ENCODE data around the gene CDH4. TPM values are rescaled to one million over a fixed set of nuclear protein-coding genes. Genes with fewer than 3 reads are reported as not detected.
A peak's percentile ranks its signal among the peaks of the same experiment; 100 is the strongest.

The CDH4 gene
- total and polyA plus RNA-seq, 2 of the 13 experiments (the other 11 are each of a cell fraction or from before 2014, with no cell fraction given), result not detected

DNA sequence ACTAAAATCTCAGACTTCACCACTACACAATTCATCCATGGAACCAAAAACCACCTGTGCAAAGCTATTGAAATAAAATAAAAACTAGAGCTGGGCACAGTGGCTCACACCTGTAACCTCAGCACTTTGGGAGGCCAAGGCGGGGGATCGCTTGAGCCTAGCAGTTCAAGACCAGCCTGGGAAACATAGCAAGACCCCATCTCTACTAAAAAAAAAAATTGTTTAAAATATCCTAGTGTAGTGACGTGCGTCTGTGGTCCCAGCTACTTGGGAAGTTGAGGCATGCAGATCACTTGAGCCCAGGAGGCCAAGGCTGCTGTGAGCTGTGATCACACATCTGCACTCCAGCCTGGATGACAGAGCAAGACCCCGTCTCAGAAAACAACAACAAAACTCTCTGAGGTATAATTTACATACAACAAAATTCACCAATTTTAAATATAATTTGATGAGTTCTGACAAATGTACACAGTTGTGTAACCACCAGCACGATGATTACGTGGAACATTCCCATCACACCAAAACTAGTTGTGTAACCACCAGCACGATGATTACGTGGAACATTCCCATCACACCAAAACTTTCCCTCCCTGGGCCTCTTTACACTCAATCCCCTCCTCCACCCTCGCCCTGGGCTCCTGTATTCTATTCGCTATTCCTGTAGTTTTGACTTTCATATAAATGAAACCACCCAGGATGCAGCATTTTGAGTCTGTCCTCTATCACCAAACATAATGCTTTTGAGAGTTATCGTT, 706.1 kb downstream of the CDH4 start (continued):
- TF ChIP-seq, protein P1, sequence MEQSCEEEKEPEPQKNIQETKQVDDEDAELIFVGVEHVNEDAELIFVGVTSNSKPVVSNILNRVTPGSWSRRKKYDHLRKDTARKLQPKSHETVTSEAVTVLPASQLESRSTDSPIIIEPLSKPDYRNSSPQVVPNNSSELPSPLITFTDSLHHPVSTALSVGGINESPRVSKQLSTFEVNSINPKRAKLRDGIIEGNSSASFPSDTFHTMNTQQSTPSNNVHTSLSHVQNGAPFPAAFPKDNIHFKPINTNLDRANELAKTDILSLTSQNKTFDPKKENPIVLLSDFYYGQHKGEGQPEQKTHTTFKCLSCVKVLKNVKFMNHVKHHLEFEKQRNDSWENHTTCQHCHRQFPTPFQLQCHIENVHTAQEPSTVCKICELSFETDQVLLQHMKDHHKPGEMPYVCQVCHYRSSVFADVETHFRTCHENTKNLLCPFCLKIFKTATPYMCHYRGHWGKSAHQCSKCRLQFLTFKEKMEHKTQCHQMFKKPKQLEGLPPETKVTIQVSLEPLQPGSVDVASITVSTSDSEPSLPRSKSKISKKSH (CRISPR knock-in tag; IDR thresholded peaks at IDR 0.05; ENCODE audit: borderline replicate concordance), result no peak
- TF ChIP-seq HNRNPH1 (optimal IDR thresholded peaks at IDR 0.05; ENCODE audit: low read depth, low read length) (no peak), ZNF33A (CRISPR knock-in tag; IDR thresholded peaks at IDR 0.05; ENCODE audit: borderline replicate concordance) (no peak), FOXP1 (IDR thresholded peaks at IDR 0.05) (no peak), FOXP1 (CRISPR knock-in tag; IDR thresholded peaks at IDR 0.05) (no peak), TCF12 (IDR thresholded peaks at IDR 0.05) (no peak), TCF12 (CRISPR knock-in tag; IDR thresholded peaks at IDR 0.05) (no peak)
- TF ChIP-seq, protein P2, sequence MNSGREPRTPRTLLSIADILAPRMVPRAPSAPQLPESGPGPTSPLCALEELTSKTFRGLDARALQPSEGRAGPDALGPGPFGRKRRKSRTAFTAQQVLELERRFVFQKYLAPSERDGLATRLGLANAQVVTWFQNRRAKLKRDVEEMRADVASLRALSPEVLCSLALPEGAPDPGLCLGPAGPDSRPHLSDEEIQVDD (CRISPR knock-in tag; IDR thresholded peaks at IDR 0.05; ENCODE audit: borderline replicate concordance), result no peak

DNA sequence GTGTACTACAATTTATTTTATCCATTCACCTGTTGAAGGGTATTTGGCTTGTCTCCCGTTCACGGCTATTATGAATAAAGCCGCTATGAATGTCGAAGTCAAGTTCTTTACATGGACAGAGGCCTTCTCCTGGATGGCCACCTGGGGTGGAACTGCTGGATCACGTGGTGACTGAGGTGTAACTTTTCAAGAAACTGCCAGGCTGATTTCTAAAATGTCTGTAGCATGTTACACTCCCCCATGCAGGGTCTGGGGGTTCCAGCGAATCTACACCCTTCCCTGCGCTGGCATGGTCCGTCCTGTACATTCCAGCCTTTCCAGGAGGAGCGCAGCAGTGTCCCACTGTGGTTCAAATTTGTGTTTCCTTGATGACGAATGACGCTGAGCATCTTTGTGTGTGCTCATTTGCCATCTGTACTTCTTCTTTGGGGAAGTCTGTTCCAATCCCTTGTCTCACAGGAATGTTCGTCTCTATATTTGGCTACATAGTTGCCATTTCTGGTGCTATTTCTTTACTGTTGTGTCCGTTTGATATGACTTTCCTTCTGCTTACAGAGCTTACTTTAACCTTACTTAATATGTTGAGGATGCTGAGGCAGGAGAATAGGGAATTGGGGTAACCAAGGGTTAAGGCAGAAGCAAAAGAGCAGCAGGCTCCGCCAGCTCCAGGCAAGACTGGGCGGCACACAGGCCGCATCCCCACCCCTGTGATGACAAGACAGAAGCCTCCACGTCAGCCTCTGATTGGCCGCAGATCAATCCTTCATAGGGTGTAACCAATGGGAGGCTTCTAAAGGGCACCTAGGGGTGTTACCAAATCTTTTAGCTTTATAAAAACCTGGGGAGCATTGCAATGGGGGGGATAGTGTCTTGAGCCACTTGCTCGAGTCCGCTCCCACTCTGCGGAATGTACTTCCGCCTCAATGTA, 707.0 kb downstream of the CDH4 start:
- Histone ChIP-seq H2AFZ (ENCODE audit: low read length) (no peak overlapping the region), H3K27me3 (ENCODE audit: control insufficient read depth in 1 of 2, insufficient read depth in 2 of 2, low read length in 2 of 2) (no peaks in the 10 kb centered on the region), H3K27ac (ENCODE audit: extremely low read length, insufficient read depth, low read length) (no peak overlapping the region), H3K9me3 (ENCODE audit: low read length) (no peaks in the 10 kb centered on the region), H3K36me3 (replicated peaks in 1 of 2; ENCODE audit: control insufficient read depth in 1 of 2, insufficient read depth in 2 of 2, low read length in 2 of 2) (no peaks in the 10 kb centered on the region), H3K79me2 (ENCODE audit: insufficient read depth, low read length) (no peaks in the 10 kb centered on the region), H3K4me2 (ENCODE audit: low read depth, low read length) (no peak overlapping the region), H3K9ac (ENCODE audit: insufficient read depth, low read depth, low read length) (no peak overlapping the region), H3K4me1 (ENCODE audit: insufficient read depth, low read length) (peaks cover 26% of the 10 kb centered on the region), H4K20me1 (ENCODE audit: insufficient read depth, low read length) (no peaks in the 10 kb centered on the region), H3K4me3 (replicated peaks in 1 of 3; ENCODE audit: insufficient read depth in 1 of 3, low read depth in 2 of 3, low read length in 3 of 3) (no peak overlapping the region)
- POLR2A ChIA-PET, result no interaction called here
- ATAC-seq (peak; percentile 15; the same call in 1 of the 3 replicates), DNase-seq (ENCODE audit: low spot score) (no peak), FAIRE-seq (no peak)
- peak; percentile 62 for TF ChIP-seq NFYC (CRISPR knock-in tag; IDR thresholded peaks at IDR 0.05)
- TF ChIP-seq SMAD3 (CRISPR knock-in tag; IDR thresholded peaks at IDR 0.05), result no peak
- peak; percentile 59 for TF ChIP-seq NFYB (CRISPR knock-in tag; IDR thresholded peaks at IDR 0.05)
- 77% methylated on average over 22 of the region's 22 CpGs for WGBS (ENCODE audit: low lambda C conversion rate)
- in situ Hi-C loops (cut with HindIII; ENCODE audit: extremely low pct_ligation_motif_present, low pct_unique_long_range_greater_than_20kb), result no loop called here
- intact Hi-C loops (cut with micrococcal nuclease; ENCODE audit: unreplicated experiment), result no loop called here
- CTCF ChIA-PET (ENCODE audit: low intra/inter-chr PET ratio, low total read pairs), result no interaction called here
- no TSS peak for BruUV-seq (replicated peaks)

All from HepG2 (cell line).